Muscle of leg (tissue), 11 donors: ENCODE data around the gene ZNF512B. TPM values are rescaled to one million over a fixed set of nuclear protein-coding genes. Genes with fewer than 3 reads are reported as not detected.
A peak's percentile ranks its signal among the peaks of the same experiment; 100 is the strongest.

Source experiments
- DNase-seq: peaks from one replicate; pipeline ENCODE4 v3.0.0; 2013
- H3K27ac ChIP-seq: one replicate; pipeline ENCODE4 v1.5.1; 2013; ENCODE audit warnings: mild to moderate bottlenecking, low read length, control low read depth
- H3K27me3 ChIP-seq: one replicate; pipeline ENCODE4 v1.6.1; 2013; ENCODE audit warnings: low read length; ENCODE audit not compliant: control insufficient read depth, insufficient read depth
- H3K36me3 ChIP-seq: one replicate; pipeline ENCODE4 v1.6.1; 2013; ENCODE audit warnings: low read length; ENCODE audit not compliant: control insufficient read depth, insufficient read depth
- H3K4me1 ChIP-seq: one replicate; pipeline ENCODE4 v1.6.1; 2013; ENCODE audit warnings: low read length; ENCODE audit not compliant: control insufficient read depth, insufficient read depth
- H3K4me3 ChIP-seq: one replicate; pipeline ENCODE4 v1.5.1; 2013; ENCODE audit warnings: low read length, control low read depth
- H3K9me3 ChIP-seq: replicated peaks from 2 replicates; pipeline ENCODE4 v1.6.1; 2013; ENCODE audit warnings: low read depth, low read length; ENCODE audit not compliant: control insufficient read depth
- WGBS: methylation state at CpG from one replicate; pipeline ENCODE4 v1.1.5; 2013; ENCODE audit warnings: missing lambda C conversion rate; ENCODE audit not compliant: insufficient coverage; 5-methylcytosine and 5-hydroxymethylcytosine counted together
- polyA plus RNA-seq, 8 donors: library from polyadenylated mRNA; unstranded; fragments of 120-200 nt; gene quantifications; one replicate each; pipeline versions ENCODE4 v1.2.1 to v1.2.3, GENCODE V29; 2013; ENCODE audit warnings: inconsistent platforms in 1 of 8, low replicate concordance in 1 of 8; ENCODE audit not compliant: insufficient read length in 8 of 8, insufficient read depth in 1 of 8
- total RNA-seq: library from RNA; stranded (reverse); fragments of 120-200 nt; gene quantifications from one replicate; pipeline ENCODE4 v1.2.4, GENCODE V29; 2013

ZNF512B gene
- total and polyA plus RNA-seq, 9 donors: 15.5 to 34.0 (median 27.6) TPM

GRCh38 chr20:63956664-63957003 lies 13.1 kb downstream of the ZNF512B start:
- DNase-seq: no peak
- WGBS: 13% methylated on average over 1 of the region's 15 CpGs
- Histone ChIP-seq H3K4me3 (peak overlapping the region; percentile 56), H3K36me3 (peaks cover 43% of the 10 kb centered on the region), H3K4me1 (peaks cover 46% of the 10 kb centered on the region), H3K27ac (peak overlapping the region; percentile 69), H3K27me3 (no peaks in the 10 kb centered on the region), H3K9me3 (no peaks in the 10 kb centered on the region)

GRCh38 chr20:63955827-63956663 lies 13.7 kb downstream of the ZNF512B start, which contains the start of gene UCKL1:
Gene UCKL1, minus strand, starts transcription at chr20:63956416. Its CDS starts 44 bp downstream, at chr20:63956372.
- under 1% methylated on average over 82 of the region's 105 CpGs for WGBS
- Histone ChIP-seq H3K4me1 (peaks cover 52% of the 10 kb centered on the region), H3K27ac (peak within 1 kb of the TSS; percentile 75), H3K27me3 (no peaks in the 10 kb centered on the region), H3K9me3 (no peaks in the 10 kb centered on the region), H3K4me3 (peak within 1 kb of the TSS; percentile 95), H3K36me3 (peaks cover 37% of the 10 kb centered on the region)
- DNase-seq: peak; percentile 97

- 2% methylated on average over 31 of the region's 31 CpGs for WGBS
- peaks cover 59% of the 10 kb centered on the region for H3K4me1 ChIP-seq
- DNase-seq: peak; percentile 64
- peak overlapping the region; percentile 75 for H3K27ac ChIP-seq
- H3K36me3 ChIP-seq: peaks cover 35% of the 10 kb centered on the region
- peak overlapping the region; percentile 95 for H3K4me3 ChIP-seq
- H3K27me3 ChIP-seq: no peaks in the 10 kb centered on the region
- no peaks in the 10 kb centered on the region for H3K9me3 ChIP-seq
Measured at GRCh38 chr20:63955281-63955826, 14.4 kb downstream of the ZNF512B start.

- 69% methylated on average over 13 of the region's 13 CpGs for WGBS
- DNase-seq: no peak
- H3K27me3 ChIP-seq: no peaks in the 10 kb centered on the region
- peaks cover 74% of the 10 kb centered on the region for H3K4me1 ChIP-seq
- no peaks in the 10 kb centered on the region for H3K9me3 ChIP-seq
- H3K36me3 ChIP-seq: peaks cover 21% of the 10 kb centered on the region
- H3K4me3 ChIP-seq: no peak overlapping the region
- no peak overlapping the region for H3K27ac ChIP-seq
Measured at GRCh38 chr20:63953764-63954429, 15.8 kb downstream of the ZNF512B start.

GRCh38 chr20:63952769-63953168 lies 17.0 kb downstream of the ZNF512B start:
- 86% methylated on average over 8 of the region's 14 CpGs for WGBS
- Histone ChIP-seq H3K4me3 (no peak overlapping the region), H3K9me3 (no peaks in the 10 kb centered on the region), H3K4me1 (peaks cover 81% of the 10 kb centered on the region), H3K27ac (peak overlapping the region; percentile 84), H3K36me3 (peaks cover 16% of the 10 kb centered on the region), H3K27me3 (no peaks in the 10 kb centered on the region)
- DNase-seq: no peak

- Histone ChIP-seq H3K4me1 (peaks cover 81% of the 10 kb centered on the region), H3K27ac (peak overlapping the region; percentile 84), H3K4me3 (no peak overlapping the region), H3K27me3 (no peaks in the 10 kb centered on the region), H3K36me3 (peaks cover 16% of the 10 kb centered on the region), H3K9me3 (no peaks in the 10 kb centered on the region)
- 68% methylated on average over 15 of the region's 15 CpGs for WGBS
- no peak for DNase-seq
Measured at GRCh38 chr20:63952210-63952535, 17.6 kb downstream of the ZNF512B start.

GRCh38 chr20:63951398-63952209 lies 18.1 kb downstream of the ZNF512B start:
- Histone ChIP-seq H3K27me3 (no peaks in the 10 kb centered on the region), H3K9me3 (no peaks in the 10 kb centered on the region), H3K27ac (peak overlapping the region; percentile 84), H3K4me3 (no peak overlapping the region), H3K4me1 (peaks cover 78% of the 10 kb centered on the region), H3K36me3 (peaks cover 16% of the 10 kb centered on the region)
- 64% methylated on average over 11 of the region's 17 CpGs for WGBS
- no peak for DNase-seq

- DNase-seq: no peak
- peaks cover 78% of the 10 kb centered on the region for H3K4me1 ChIP-seq
- no peaks in the 10 kb centered on the region for H3K27me3 ChIP-seq
- peak overlapping the region; percentile 84 for H3K27ac ChIP-seq
- H3K4me3 ChIP-seq: no peak overlapping the region
- no peaks in the 10 kb centered on the region for H3K9me3 ChIP-seq
- H3K36me3 ChIP-seq: peaks cover 22% of the 10 kb centered on the region
- WGBS: 74% methylated on average over 17 of the region's 20 CpGs
Measured at GRCh38 chr20:63950701-63951397, 18.9 kb downstream of the ZNF512B start.

GRCh38 chr20:63947638-63948456 lies 21.9 kb downstream of the ZNF512B start:
- H3K4me1 ChIP-seq: peaks cover 66% of the 10 kb centered on the region
- peak; percentile 11 for DNase-seq
- WGBS: 45% methylated on average over 26 of the region's 27 CpGs
- no peak overlapping the region for H3K4me3 ChIP-seq
- no peaks in the 10 kb centered on the region for H3K27me3 ChIP-seq
- H3K27ac ChIP-seq: peak overlapping the region; percentile 55
- H3K9me3 ChIP-seq: no peaks in the 10 kb centered on the region
- H3K36me3 ChIP-seq: peaks cover 47% of the 10 kb centered on the region
